ENCODE measurements around the gene GCSAM.
"Not testable (repeated sequence)": the region's sequence is repeated elsewhere in the genome, so short reads cannot be mapped to it uniquely, and the experiment has no call there.

Gene GCSAM

GRCh38 chr3:112074006-112074405 lies 59.0 kb downstream of the GCSAM start:
- no peak overlapping the region for H3K27ac ChIP-seq (ENCODE audit: insufficient read depth, low read depth, low read length, poor library complexity, severe bottlenecking)
- WGBS, 2 experiments = 97 to 100% methylated on average over 2 of the region's 2 CpGs
- no peaks in the 10 kb centered on the region for H3K36me3 ChIP-seq (ENCODE audit: control insufficient read depth, insufficient read depth, low read length)
- H3K4me1 ChIP-seq (ENCODE audit: control insufficient read depth, insufficient read depth, low read length) = peaks cover 9% of the 10 kb centered on the region
- no peak overlapping the region for H3K4me3 ChIP-seq (ENCODE audit: insufficient read depth, low read depth, low read length)
- H3K9me3 ChIP-seq (ENCODE audit: control insufficient read depth, low read length) = no peaks in the 10 kb centered on the region
- H3K27me3 ChIP-seq (ENCODE audit: control insufficient read depth, insufficient read depth, low read length, poor library complexity, severe bottlenecking) = no peaks in the 10 kb centered on the region

GRCh38 chr3:112072387-112073060 lies 60.5 kb downstream of the GCSAM start:
- not testable (repeated sequence) for H3K4me1 ChIP-seq (ENCODE audit: control insufficient read depth, insufficient read depth, low read length); H3K4me3 ChIP-seq (ENCODE audit: insufficient read depth, low read depth, low read length); H3K36me3 ChIP-seq (ENCODE audit: control insufficient read depth, insufficient read depth, low read length); H3K27me3 ChIP-seq (ENCODE audit: control insufficient read depth, insufficient read depth, low read length, poor library complexity, severe bottlenecking); H3K27ac ChIP-seq (ENCODE audit: insufficient read depth, low read depth, low read length, poor library complexity, severe bottlenecking); H3K9me3 ChIP-seq (ENCODE audit: control insufficient read depth, low read length)
- 92% methylated on average over 8 of the region's 8 CpGs for WGBS, 2 experiments

All from ectodermal cell (in vitro differentiated cells).